Esophagus (tissue), 2 donors: ENCODE results near the gene CRYBB3. TPM values are rescaled to one million over a fixed set of nuclear protein-coding genes. Genes with fewer than 3 reads are reported as not detected.

ENCODE experiments used
- H3K27ac ChIP-seq, 2 donors: one replicate each; pipeline ENCODE4 v1.5.1; 2013; ENCODE audit warnings: low read depth in 2 of 2, mild to moderate bottlenecking in 2 of 2, inconsistent platforms in 1 of 2, low read length in 1 of 2, moderate library complexity in 1 of 2
- H3K27me3 ChIP-seq, 2 donors: one replicate each; pipeline ENCODE4 v1.6.1; 2013; ENCODE audit warnings: low read length in 2 of 2, control low read depth in 1 of 2, mild to moderate bottlenecking in 1 of 2; ENCODE audit not compliant: insufficient read depth in 2 of 2, control insufficient read depth in 1 of 2
- H3K36me3 ChIP-seq, 2 donors: one replicate each; pipeline ENCODE4 v1.6.1; 2013; ENCODE audit warnings: low read length in 1 of 2; ENCODE audit not compliant: control insufficient read depth in 2 of 2, insufficient read depth in 2 of 2
- H3K4me1 ChIP-seq, 2 donors: one replicate each; pipeline ENCODE4 v1.6.1; 2013; ENCODE audit warnings: low read length in 1 of 2; ENCODE audit not compliant: control insufficient read depth in 2 of 2, insufficient read depth in 2 of 2
- H3K4me3 ChIP-seq, 2 donors: one replicate each; pipeline ENCODE4 v1.5.1; 2013; ENCODE audit warnings: low read length in 2 of 2, mild to moderate bottlenecking in 2 of 2, low read depth in 1 of 2, moderate library complexity in 1 of 2
- H3K9me3 ChIP-seq, 2 donors: one replicate each; pipeline ENCODE4 v1.6.1; 2013; ENCODE audit warnings: mild to moderate bottlenecking in 2 of 2, low read depth in 1 of 2, low read length in 1 of 2, moderate library complexity in 1 of 2; ENCODE audit not compliant: control insufficient read depth in 2 of 2, insufficient read depth in 1 of 2
- WGBS, 2 donors: extraction: QIAGEN DNeasy Blood & Tissue Kit; methylation state at CpG; one replicate each; pipeline ENCODE4 v1.1.7; 2013; 5-methylcytosine and 5-hydroxymethylcytosine counted together
- polyA plus RNA-seq, 2 donors: library from polyadenylated mRNA; stranded (reverse); fragments of 200-250 nt; gene quantifications; one replicate each; pipeline ENCODE4 v1.2.3, GENCODE V29; 2013
- donor health status: healthy with polysubstance abuse.
- donor health status: Bipolar disorder and iron deficiency.

CRYBB3 gene
- polyA plus RNA-seq, 2 donors: 0.33 to 1.1 TPM

- H3K4me3 ChIP-seq: no peak overlapping the region
- no peaks in the 10 kb centered on the region for H3K4me1 ChIP-seq
- no peaks in the 10 kb centered on the region for H3K9me3 ChIP-seq
- H3K27me3 ChIP-seq: no peaks in the 10 kb centered on the region
- no peak overlapping the region for H3K27ac ChIP-seq
- H3K36me3 ChIP-seq: peaks cover 0 to 4% of the 10 kb centered on the region in 2 donors
- WGBS, 2 donors: 76 to 80% methylated on average over 17 of the region's 17 CpGs
These were observed 9.3 kb downstream of the CRYBB3 start for GRCh38 chr22:25208743-25209505.

GRCh38 chr22:25210793-25211192 lies 11.1 kb downstream of the CRYBB3 start:
- Histone ChIP-seq H3K27me3 (no peaks in the 10 kb centered on the region), H3K4me3 (no peak overlapping the region), H3K36me3 (no peaks in the 10 kb centered on the region), H3K9me3 (no peaks in the 10 kb centered on the region), H3K27ac (no peak overlapping the region), H3K4me1 (no peaks in the 10 kb centered on the region)
- WGBS, 2 donors: 65 to 74% methylated on average over 3 of the region's 3 CpGs

DNA sequence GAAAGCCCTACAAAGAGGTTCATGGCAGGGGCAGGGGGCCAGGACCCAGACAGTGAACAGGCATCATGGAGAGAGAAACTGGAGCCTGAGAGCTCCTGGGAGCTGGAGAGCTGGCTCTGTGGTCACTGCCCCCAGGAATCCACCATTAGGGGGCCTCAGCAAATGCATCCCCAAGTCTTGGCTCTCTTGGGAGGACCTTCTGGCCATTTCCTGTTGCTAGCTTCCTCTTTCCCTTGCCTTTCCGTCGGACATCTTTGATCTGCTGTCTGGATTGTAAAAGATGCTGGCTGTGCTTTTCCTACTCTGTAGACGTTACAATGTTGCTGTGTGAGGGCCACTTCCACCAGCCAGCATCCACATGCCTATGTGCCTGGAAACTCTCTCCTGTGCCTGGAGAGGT lies 12.7 kb downstream of the CRYBB3 start:
- Histone ChIP-seq H3K9me3 (no peaks in the 10 kb centered on the region), H3K4me3 (no peak overlapping the region), H3K36me3 (no peaks in the 10 kb centered on the region), H3K4me1 (no peaks in the 10 kb centered on the region), H3K27me3 (no peaks in the 10 kb centered on the region), H3K27ac (no peak overlapping the region)
- 54% methylated on average over 3 of the region's 3 CpGs for WGBS, 2 donors

- Histone ChIP-seq H3K4me3 (no peak overlapping the region), H3K27me3 (no peaks in the 10 kb centered on the region), H3K36me3 (no peaks in the 10 kb centered on the region), H3K9me3 (no peaks in the 10 kb centered on the region), H3K4me1 (no peaks in the 10 kb centered on the region), H3K27ac (no peak overlapping the region)
- WGBS, 2 donors: 76% methylated on average over 3 of the region's 3 CpGs
These were observed 13.6 kb downstream of the CRYBB3 start for GRCh38 chr22:25213221-25213620.

GRCh38 chr22:25216230-25216629 lies 16.6 kb downstream of the CRYBB3 start:
- H3K9me3 ChIP-seq: no peaks in the 10 kb centered on the region
- 76 to 85% methylated on average over 2 of the region's 2 CpGs for WGBS, 2 donors
- H3K4me1 ChIP-seq: no peaks in the 10 kb centered on the region
- no peaks in the 10 kb centered on the region for H3K36me3 ChIP-seq
- no peak overlapping the region for H3K27ac ChIP-seq
- no peak overlapping the region for H3K4me3 ChIP-seq
- H3K27me3 ChIP-seq: no peaks in the 10 kb centered on the region

DNA sequence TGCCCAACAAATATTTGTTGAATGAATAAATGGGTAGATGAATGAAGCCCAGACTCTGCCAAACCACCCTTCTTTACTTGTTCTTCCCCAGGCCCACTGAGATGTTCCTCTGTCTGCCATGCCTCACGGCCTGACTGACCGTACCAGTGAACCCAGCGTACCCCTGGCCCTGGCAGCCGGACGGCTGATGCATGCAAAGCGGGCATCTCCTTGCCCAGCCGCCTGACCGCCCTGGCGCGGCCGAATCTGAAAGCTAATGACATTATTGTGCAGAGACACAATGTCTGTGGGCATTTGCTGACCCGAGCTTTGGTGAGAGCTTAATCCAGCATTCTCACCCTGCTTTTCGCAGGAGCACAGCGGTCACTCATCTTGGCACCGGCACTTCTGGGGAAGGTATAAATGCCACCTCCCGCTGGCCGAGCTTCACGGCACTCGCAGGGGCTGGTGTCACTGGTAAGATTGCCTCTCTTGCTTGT lies 19.6 kb downstream of the CRYBB3 start, which contains the start of gene CRYBB2:
TSS of gene CRYBB2 (plus strand) at position 429 of the 479 bp plus-strand sequence. CDS start 1,791 bp downstream, outside the sequence.
- Histone ChIP-seq H3K27ac (no peak within 1 kb of the TSS), H3K4me1 (no peaks in the 10 kb centered on the region), H3K27me3 (no peaks in the 10 kb centered on the region), H3K9me3 (no peaks in the 10 kb centered on the region), H3K36me3 (no peaks in the 10 kb centered on the region), H3K4me3 (no peak within 1 kb of the TSS)
- 90% methylated on average over 19 of the region's 19 CpGs for WGBS, 2 donors

DNA sequence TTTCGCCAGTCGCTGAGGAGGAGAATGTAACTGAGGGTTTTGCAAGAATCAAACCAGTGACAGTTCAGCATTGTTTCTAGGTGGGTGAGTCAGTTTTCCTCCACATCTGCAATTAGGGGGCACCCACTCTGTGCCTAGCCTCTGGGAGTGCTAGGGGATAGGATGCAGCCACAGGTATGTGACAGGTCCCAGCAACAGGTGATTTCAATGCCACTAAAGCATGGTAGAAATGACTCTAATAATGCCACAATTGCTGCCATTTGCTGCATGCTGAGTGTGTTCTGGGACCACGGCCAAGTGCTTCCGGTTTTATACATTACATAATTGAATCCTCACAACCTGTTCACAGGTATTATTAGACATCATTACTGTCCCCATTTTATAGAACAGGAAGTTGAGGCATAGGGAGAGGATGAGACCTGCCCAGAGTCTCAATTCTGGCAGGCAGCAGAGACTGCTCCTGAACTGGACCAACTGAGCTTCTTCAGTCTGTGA lies 20.3 kb downstream of the CRYBB3 start:
- 51 to 52% methylated on average over 4 of the region's 4 CpGs for WGBS, 2 donors
- H3K4me3 ChIP-seq: no peak overlapping the region
- no peaks in the 10 kb centered on the region for H3K4me1 ChIP-seq
- H3K36me3 ChIP-seq: no peaks in the 10 kb centered on the region
- H3K27ac ChIP-seq: no peak overlapping the region
- no peaks in the 10 kb centered on the region for H3K27me3 ChIP-seq
- H3K9me3 ChIP-seq: no peaks in the 10 kb centered on the region

DNA sequence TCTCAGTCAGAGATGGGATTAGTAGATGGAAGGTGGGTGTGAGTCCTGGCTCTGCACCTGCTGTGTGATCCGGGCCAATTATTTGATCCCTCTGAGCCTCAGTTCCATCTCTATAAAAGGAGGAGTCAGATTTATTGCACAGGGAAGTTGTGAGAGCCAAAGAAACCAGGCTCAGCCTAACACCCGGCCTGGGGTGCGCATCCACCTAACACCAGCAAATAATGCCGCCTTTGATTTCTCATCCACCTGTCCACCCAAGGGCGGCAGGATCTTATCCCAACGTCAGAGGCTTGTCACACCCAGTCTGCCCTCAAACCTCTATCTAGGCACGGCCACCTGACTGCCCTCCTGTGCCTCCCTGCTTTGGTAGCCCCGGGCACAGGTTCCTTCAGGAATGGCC lies 22.1 kb downstream of the CRYBB3 start:
- Histone ChIP-seq H3K27me3 (no peaks in the 10 kb centered on the region), H3K4me1 (no peaks in the 10 kb centered on the region), H3K4me3 (no peak overlapping the region), H3K9me3 (no peaks in the 10 kb centered on the region), H3K36me3 (no peaks in the 10 kb centered on the region), H3K27ac (no peak overlapping the region)
- 66 to 69% methylated on average over 8 of the region's 8 CpGs for WGBS, 2 donors

DNA sequence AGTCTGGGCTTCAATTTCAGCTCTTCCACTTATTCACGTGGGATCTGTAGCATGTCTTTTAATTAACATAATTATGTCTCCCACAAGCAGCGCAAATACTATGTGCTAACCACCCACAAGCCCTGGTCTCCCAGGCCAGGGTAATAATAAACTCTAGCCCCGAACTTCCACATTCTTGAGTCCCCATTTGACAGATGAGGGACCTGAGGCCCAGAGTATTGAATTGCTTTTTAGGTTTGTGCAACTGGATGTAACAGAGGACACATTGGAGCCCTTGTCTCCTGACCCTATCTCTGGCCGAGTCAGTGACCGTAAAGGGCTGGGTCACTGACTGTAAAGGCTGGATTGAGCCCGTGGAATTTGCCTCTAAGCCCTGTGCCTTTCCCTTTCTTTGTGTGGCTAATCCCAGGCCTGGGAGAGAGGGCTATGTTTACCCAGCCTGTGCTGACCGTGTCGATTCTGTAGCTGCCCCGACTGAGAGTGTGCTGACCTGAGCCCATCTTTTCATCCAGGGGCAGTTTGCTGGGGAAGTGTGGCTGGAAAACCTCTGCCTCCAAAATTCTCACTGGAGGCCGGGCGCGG lies 23.7 kb downstream of the CRYBB3 start:
- Histone ChIP-seq H3K9me3 (no peaks in the 10 kb centered on the region), H3K27me3 (no peaks in the 10 kb centered on the region), H3K36me3 (no peaks in the 10 kb centered on the region), H3K27ac (no peak overlapping the region), H3K4me1 (no peaks in the 10 kb centered on the region), H3K4me3 (no peak overlapping the region)
- whole genome bisulfite sequencing, 2 donors: 70 to 79% methylated on average over 12 of the region's 12 CpGs
